ENCODE measurements around the gene NEURL4.
A peak's percentile ranks its signal among the peaks of the same experiment; 100 is the strongest.

NEURL4 gene

DNA sequence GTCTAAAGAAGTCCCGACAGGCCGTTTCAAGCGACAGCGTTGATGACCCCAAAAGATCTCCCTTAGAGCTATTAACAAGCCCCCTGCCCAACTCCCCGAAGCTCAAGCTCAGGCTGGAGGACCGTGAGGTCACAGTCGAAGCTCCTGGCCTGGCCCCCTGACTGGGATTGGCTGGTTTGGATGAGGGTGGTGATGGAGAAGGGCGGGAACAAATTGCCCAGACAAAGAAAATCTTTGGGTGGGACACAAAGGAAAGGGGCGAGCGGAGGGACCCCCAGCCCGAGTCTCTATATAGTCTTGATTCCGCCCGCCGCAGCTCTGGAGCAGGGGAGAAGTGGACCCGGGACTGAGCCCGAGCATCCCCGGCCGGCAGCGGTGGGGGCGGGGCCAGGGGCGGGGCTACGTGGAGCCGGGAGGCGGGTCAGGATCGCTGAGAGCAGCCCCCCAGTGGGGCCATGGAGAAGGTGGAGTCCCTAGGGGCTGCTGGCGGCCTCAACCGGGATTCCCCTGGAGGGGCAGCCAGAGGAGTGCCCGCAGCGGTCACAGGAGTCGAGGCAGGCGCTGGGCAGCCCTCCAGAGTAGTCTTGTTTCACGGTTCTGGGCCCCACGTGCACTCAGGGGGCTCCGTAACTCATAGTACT is 982 bp upstream of the NEURL4 start:
- Histone ChIP-seq H3K4me2 (ENCODE audit: low read length) (peak overlapping the region; percentile 90), H3K27ac (ENCODE audit: low read depth, low read length) (peak overlapping the region; percentile 94), H3K27me3 (ENCODE audit: control insufficient read depth, low read length) (no peaks in the 10 kb centered on the region), H3K4me3 (ENCODE audit: low read length) (peak overlapping the region; percentile 100), H3K36me3 (ENCODE audit: control insufficient read depth, low read length) (peaks cover 22% of the 10 kb centered on the region), H3K79me2 (ENCODE audit: control insufficient read depth, low read length) (peaks cover 26% of the 10 kb centered on the region), H3K9me2 (replicated peaks; ENCODE audit: control insufficient read depth, low read length) (no peaks in the 10 kb centered on the region), H3F3A (ENCODE audit: control insufficient read depth, insufficient read depth) (peaks cover 11% of the 10 kb centered on the region), H4K20me1 (ENCODE audit: control insufficient read depth, insufficient read depth, low read depth, low read length) (no peaks in the 10 kb centered on the region), H3K4me1 (ENCODE audit: control insufficient read depth, low read length) (peaks cover 60% of the 10 kb centered on the region), H3K9me3 (ENCODE audit: control insufficient read depth, insufficient read depth, low read length) (no peaks in the 10 kb centered on the region)
- no peak for TF ChIP-seq EZH2phosphoT487 (IDR thresholded peaks at IDR 0.05; ENCODE audit: borderline replicate concordance, low read length)
- TF ChIP-seq, protein P1, sequence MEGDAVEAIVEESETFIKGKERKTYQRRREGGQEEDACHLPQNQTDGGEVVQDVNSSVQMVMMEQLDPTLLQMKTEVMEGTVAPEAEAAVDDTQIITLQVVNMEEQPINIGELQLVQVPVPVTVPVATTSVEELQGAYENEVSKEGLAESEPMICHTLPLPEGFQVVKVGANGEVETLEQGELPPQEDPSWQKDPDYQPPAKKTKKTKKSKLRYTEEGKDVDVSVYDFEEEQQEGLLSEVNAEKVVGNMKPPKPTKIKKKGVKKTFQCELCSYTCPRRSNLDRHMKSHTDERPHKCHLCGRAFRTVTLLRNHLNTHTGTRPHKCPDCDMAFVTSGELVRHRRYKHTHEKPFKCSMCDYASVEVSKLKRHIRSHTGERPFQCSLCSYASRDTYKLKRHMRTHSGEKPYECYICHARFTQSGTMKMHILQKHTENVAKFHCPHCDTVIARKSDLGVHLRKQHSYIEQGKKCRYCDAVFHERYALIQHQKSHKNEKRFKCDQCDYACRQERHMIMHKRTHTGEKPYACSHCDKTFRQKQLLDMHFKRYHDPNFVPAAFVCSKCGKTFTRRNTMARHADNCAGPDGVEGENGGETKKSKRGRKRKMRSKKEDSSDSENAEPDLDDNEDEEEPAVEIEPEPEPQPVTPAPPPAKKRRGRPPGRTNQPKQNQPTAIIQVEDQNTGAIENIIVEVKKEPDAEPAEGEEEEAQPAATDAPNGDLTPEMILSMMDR (IDR thresholded peaks at IDR 0.05; ENCODE audit: low read depth, low read length, poor library complexity, severe bottlenecking), result no peak

DNA sequence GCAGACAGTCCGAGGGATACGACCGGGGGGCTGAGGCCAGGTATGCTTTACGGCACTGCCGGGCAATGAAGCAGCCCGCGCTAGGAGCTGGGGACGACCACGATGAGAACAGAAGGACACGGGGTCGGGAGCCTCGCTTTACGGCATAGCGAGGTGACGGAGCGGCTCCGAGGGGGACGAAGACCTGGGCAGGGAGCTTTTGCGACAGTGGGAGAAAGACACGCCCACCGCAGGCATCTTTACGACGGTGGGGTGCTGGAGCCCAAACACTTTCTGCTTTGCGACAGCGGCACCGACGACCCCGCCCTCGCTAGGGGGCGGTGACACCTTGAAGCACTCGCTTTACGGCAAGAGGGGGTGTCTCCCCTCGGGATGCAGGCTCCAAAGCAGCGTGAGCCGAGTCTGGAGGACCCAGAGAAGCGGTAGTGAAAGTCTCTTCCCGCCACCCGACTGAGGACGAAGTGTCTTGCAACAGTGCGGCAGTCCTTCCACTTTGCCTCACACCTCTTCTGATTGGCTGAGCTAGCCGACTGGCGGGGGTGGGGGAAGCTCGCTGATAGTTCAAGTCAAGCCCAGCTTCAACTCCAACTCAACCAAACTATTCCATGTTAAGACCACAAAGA is 350 bp upstream of the NEURL4 start:
- peak overlapping the region; percentile 94 for H3K27ac ChIP-seq (ENCODE audit: low read depth, low read length)
- peaks cover 54% of the 10 kb centered on the region for H3K4me1 ChIP-seq (ENCODE audit: control insufficient read depth, low read length)
- H3K4me3 ChIP-seq (ENCODE audit: low read length), result peak overlapping the region; percentile 100
- peaks cover 26% of the 10 kb centered on the region for H3K36me3 ChIP-seq (ENCODE audit: control insufficient read depth, low read length)
- no peaks in the 10 kb centered on the region for H3K27me3 ChIP-seq (ENCODE audit: control insufficient read depth, low read length)
- no peaks in the 10 kb centered on the region for H3K9me3 ChIP-seq (ENCODE audit: control insufficient read depth, insufficient read depth, low read length)
- H3F3A ChIP-seq (ENCODE audit: control insufficient read depth, insufficient read depth), result peaks cover 11% of the 10 kb centered on the region
- peak overlapping the region; percentile 98 for H3K4me2 ChIP-seq (ENCODE audit: low read length)
- TF ChIP-seq, protein P1 (IDR thresholded peaks at IDR 0.05; ENCODE audit: low read depth, low read length, poor library complexity, severe bottlenecking), result no peak
- no peak for TF ChIP-seq EZH2phosphoT487 (IDR thresholded peaks at IDR 0.05; ENCODE audit: borderline replicate concordance, low read length)
- H4K20me1 ChIP-seq (ENCODE audit: control insufficient read depth, insufficient read depth, low read depth, low read length), result no peaks in the 10 kb centered on the region
- H3K9me2 ChIP-seq (replicated peaks; ENCODE audit: control insufficient read depth, low read length), result no peaks in the 10 kb centered on the region
- peaks cover 28% of the 10 kb centered on the region for H3K79me2 ChIP-seq (ENCODE audit: control insufficient read depth, low read length)

DNA sequence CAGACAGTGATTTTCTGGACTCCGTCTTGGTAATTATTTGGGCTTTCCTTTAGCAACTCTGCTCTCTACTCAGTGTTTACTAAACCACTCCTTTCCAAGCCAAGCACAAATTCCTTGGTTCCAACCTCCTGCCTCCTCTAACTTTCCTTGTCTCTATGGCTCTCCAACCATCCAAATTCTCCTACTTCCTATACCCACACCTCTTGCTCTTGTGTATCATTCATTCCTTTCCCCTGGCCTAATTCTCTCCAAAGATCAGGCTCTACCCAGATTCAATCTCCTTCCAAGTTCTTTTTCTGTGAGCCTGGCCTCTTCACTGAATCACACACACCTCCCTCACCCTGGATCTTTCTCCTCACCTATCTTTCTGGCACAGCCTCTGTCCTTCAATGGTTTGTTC is 1.1 kb downstream of the NEURL4 start:
- Histone ChIP-seq H3K27me3 (ENCODE audit: control insufficient read depth, low read length) (no peaks in the 10 kb centered on the region), H3K79me2 (ENCODE audit: control insufficient read depth, low read length) (peaks cover 41% of the 10 kb centered on the region), H3K4me1 (ENCODE audit: control insufficient read depth, low read length) (peaks cover 48% of the 10 kb centered on the region), H3K9me2 (replicated peaks; ENCODE audit: control insufficient read depth, low read length) (no peaks in the 10 kb centered on the region), H3F3A (ENCODE audit: control insufficient read depth, insufficient read depth) (peaks cover 8% of the 10 kb centered on the region), H3K4me3 (ENCODE audit: low read length) (peak overlapping the region; percentile 100), H3K4me2 (ENCODE audit: low read length) (peak overlapping the region; percentile 98), H3K36me3 (ENCODE audit: control insufficient read depth, low read length) (peaks cover 41% of the 10 kb centered on the region), H4K20me1 (ENCODE audit: control insufficient read depth, insufficient read depth, low read depth, low read length) (no peaks in the 10 kb centered on the region), H3K9me3 (ENCODE audit: control insufficient read depth, insufficient read depth, low read length) (no peaks in the 10 kb centered on the region), H3K27ac (ENCODE audit: low read depth, low read length) (peak overlapping the region; percentile 94; the same call in 1 of the 2 replicates)
- TF ChIP-seq EZH2phosphoT487 (IDR thresholded peaks at IDR 0.05; ENCODE audit: borderline replicate concordance, low read length), result no peak
- TF ChIP-seq, protein P1 (IDR thresholded peaks at IDR 0.05; ENCODE audit: low read depth, low read length, poor library complexity, severe bottlenecking), result no peak
